ENCODE results near the gene BBS9.

BBS9 gene

GRCh38 chr7:33651998-33652515 lies 522.7 kb downstream of the BBS9 start:
- Mint-ChIP-seq H3K27me3 (ENCODE audit: low read depth) (peaks cover 4% of the 10 kb centered on the region), H3K27ac (peak overlapping the region in 1 of 3 experiments; percentile 39), H3K4me3 (no peak overlapping the region), H3K36me3 (ENCODE audit: low read depth) (peaks cover 5% of the 10 kb centered on the region), H3K9me3 (no peaks in the 10 kb centered on the region), H3K4me1 (peaks cover 29% of the 10 kb centered on the region)
- no peak for TF ChIP-seq CTCF (IDR thresholded peaks at IDR 0.05; ENCODE audit: unreplicated experiment in 3 of 3)

- Mint-ChIP-seq H3K27me3 (ENCODE audit: low read depth) (peaks cover 4% of the 10 kb centered on the region), H3K9me3 (no peaks in the 10 kb centered on the region), H3K4me3 (no peak overlapping the region), H3K4me1 (peaks cover 29% of the 10 kb centered on the region), H3K27ac (peak overlapping the region; percentile 77 to 86 (median 77)), H3K36me3 (ENCODE audit: low read depth) (peaks cover 5% of the 10 kb centered on the region)
- TF ChIP-seq CTCF (IDR thresholded peaks at IDR 0.05; ENCODE audit: unreplicated experiment in 3 of 3) = no peak
Observed at GRCh38 chr7:33654676-33655075, 525.3 kb downstream of the BBS9 start.

Measured in nephron (organoid).